Thoracic aorta (tissue), 2 donors: Measurements from ENCODE around the gene ACAP2. TPM values are rescaled to one million over a fixed set of nuclear protein-coding genes. Genes with fewer than 3 reads are reported as not detected.
"Not testable (repeated sequence)": the region's sequence is repeated elsewhere in the genome, so short reads cannot be mapped to it uniquely, and the experiment has no call there.

Experiments used
- ATAC-seq: fragments of 150-250 bp; one replicate; pipeline ENCODE4 v1.8.0; 2017; ENCODE audit warnings: low read depth; ENCODE audit not compliant: insufficient number of reproducible peaks, low FRiP score
- DNase-seq: peaks from one replicate; pipeline ENCODE4 v3.0.0-alpha.2; 2020; ENCODE audit warnings: low spot score
- H3K27ac ChIP-seq, 2 donors: fragments of 200-600 bp; sonication (generic); 1 replicate in 1 of 2; 2 replicates in 1 of 2; pipeline ENCODE4 v1.5.1; 2016; ENCODE audit warnings: mild to moderate bottlenecking in 2 of 2, moderate library complexity in 2 of 2
- H3K27me3 ChIP-seq: fragments of 200-600 bp; sonication (generic); replicated peaks from 2 replicates; pipeline ENCODE4 v1.6.0; 2016; ENCODE audit warnings: mild to moderate bottlenecking; ENCODE audit not compliant: insufficient read depth
- H3K36me3 ChIP-seq: fragments of 200-600 bp; sonication (generic); one replicate; pipeline ENCODE4 v1.5.1; 2016
- H3K4me1 ChIP-seq, 2 donors: fragments of 200-600 bp; sonication (generic); 1 replicate in 1 of 2; 2 replicates in 1 of 2; pipeline versions ENCODE4 v1.5.1 to v1.6.0; 2016; ENCODE audit warnings: low read depth in 2 of 2, mild to moderate bottlenecking in 1 of 2; ENCODE audit not compliant: control insufficient read depth in 1 of 2
- H3K4me3 ChIP-seq: fragments of 200-600 bp; sonication (generic); 2 replicates; pipeline ENCODE4 v1.5.1; 2016; ENCODE audit warnings: mild to moderate bottlenecking
- H3K9me3 ChIP-seq: fragments of 200-600 bp; sonication (generic); 2 replicates; pipeline ENCODE4 v1.5.1; 2016
- total RNA-seq, 2 donors: library from RNA; depleted of rRNA; stranded (reverse); fragments of >200 nt; gene quantifications; one replicate each; pipeline versions ENCODE4 v1.1.0 to v1.2.3, GENCODE V29; 2016
- TF ChIP-seq, protein P1 (sequence below): fragments of 200-600 bp; sonication (generic); IDR thresholded peaks from one replicate; pipeline ENCODE4 v1.5.1; 2019; ENCODE audit warnings: antibody characterized with exemption

Gene ACAP2
- total RNA-seq, 2 donors from 2014 or later = 32.2 to 56.7 TPM

DNA sequence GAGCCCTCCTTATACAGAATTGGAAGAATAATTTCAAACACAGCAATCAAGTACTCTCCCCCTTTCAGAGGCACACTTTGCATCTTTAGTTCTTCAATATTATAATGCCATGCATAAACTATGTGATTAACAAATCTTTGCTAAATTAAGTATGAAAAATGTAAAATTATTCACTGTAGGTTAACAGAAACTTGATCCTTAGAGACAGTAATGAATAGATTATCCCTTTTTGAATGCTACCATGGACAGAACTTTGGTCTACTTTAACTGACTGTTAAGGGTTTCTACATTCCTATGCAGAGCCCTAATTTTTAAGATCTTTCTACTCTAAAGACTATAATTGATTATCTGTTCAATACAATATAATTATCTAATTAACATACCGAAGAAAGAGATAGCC, 146.2 kb downstream of the ACAP2 start:
- TF ChIP-seq, protein P1, sequence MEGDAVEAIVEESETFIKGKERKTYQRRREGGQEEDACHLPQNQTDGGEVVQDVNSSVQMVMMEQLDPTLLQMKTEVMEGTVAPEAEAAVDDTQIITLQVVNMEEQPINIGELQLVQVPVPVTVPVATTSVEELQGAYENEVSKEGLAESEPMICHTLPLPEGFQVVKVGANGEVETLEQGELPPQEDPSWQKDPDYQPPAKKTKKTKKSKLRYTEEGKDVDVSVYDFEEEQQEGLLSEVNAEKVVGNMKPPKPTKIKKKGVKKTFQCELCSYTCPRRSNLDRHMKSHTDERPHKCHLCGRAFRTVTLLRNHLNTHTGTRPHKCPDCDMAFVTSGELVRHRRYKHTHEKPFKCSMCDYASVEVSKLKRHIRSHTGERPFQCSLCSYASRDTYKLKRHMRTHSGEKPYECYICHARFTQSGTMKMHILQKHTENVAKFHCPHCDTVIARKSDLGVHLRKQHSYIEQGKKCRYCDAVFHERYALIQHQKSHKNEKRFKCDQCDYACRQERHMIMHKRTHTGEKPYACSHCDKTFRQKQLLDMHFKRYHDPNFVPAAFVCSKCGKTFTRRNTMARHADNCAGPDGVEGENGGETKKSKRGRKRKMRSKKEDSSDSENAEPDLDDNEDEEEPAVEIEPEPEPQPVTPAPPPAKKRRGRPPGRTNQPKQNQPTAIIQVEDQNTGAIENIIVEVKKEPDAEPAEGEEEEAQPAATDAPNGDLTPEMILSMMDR = no peak
- DNase-seq = no peak
- no peak for ATAC-seq
- Histone ChIP-seq H3K36me3 (peaks cover 32% of the 10 kb centered on the region), H3K27me3 (no peaks in the 10 kb centered on the region), H3K4me3 (no peak overlapping the region), H3K27ac (no peak overlapping the region), H3K9me3 (no peaks in the 10 kb centered on the region), H3K4me1 (no peaks in the 10 kb centered on the region)

DNA sequence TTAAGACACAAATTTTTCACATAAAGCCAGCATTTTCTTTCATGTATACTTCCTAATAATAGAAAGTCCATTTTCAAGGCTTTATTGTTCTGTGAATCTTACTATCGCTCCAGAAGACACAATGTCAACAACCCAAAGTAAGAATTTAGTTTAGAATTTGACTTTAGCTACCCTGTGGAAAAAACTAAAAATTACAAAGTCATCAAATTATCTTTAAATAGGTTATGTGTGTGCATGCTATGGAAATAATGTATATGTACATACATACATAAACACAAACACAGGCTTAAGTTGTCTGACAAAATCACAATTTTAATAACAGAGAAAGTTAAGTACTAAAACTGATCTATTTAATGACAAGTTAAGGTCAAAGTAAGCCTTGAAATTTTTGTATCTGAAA, 151.7 kb downstream of the ACAP2 start:
- no peak for ATAC-seq
- TF ChIP-seq, protein P1 = no peak
- H3K36me3 ChIP-seq = peaks cover 32% of the 10 kb centered on the region

DNA sequence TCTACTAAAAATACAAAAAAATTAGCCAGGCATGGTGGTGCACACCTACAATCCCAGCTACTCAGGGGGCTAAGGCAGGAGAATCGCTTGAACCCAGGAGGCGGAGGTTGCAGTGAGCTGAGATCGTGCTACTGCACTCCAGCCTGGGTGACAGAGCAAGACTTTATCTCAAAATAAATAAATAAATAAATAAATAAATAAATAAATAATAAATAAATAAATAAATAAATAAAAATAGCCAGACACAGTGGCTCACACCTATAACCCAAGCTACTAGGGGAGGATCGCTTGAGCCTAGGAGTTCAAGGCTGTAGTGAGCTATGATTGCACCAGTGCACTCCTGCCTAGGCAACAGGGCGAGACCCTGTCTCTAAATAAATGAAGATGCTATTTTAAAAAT, 152.2 kb downstream of the ACAP2 start:
- DNase-seq, ATAC-seq: not testable (repeated sequence)
- peaks cover 32% of the 10 kb centered on the region for H3K36me3 ChIP-seq

More for the DNA sequence above, 151.7 kb downstream of the ACAP2 start:
- Histone ChIP-seq H3K27me3 (no peaks in the 10 kb centered on the region), H3K9me3 (no peaks in the 10 kb centered on the region), H3K27ac (no peak overlapping the region), H3K4me3 (no peak overlapping the region), H3K4me1 (no peaks in the 10 kb centered on the region)
- DNase-seq = no peak

DNA sequence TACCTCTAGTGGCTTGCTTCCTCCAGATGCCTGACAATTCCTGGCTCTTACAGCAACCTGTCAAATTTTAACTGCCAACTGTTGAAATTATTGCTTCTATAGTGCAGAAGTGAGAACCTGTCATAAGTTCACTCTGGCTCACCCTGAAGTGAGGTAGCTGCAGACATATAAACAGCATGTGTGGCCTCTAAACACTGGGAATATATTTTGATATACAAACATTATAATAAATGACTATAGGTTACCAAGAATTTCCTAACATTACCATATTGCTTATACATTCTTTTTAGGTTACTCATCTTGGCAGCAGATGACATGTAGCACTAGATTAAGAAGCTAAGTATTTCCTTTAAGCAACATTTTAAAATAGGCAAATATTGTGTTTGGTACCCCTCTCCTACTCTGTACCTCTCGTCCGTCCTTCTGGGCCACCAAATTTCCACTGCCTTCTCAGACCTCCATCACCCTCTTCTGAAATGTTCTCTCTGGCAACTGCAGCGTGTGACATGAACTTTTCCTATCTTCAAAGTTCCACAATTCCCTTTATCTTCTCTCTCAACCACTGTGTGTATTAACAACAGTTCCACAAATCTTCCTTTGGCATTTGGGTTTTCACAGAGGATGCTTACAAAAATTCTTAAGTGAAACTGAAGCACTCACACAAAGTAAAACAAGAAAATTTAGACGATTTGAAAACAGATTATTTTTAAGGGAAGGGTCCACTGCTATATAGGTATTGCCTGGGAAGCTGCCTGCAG, 156.5 kb downstream of the ACAP2 start:
- no peaks in the 10 kb centered on the region for H3K27me3 ChIP-seq
- H3K27ac ChIP-seq = no peak overlapping the region
- TF ChIP-seq, protein P1 = no peak
- H3K36me3 ChIP-seq = peaks cover 18% of the 10 kb centered on the region
- DNase-seq (no peak), ATAC-seq (no peak)
- H3K4me3 ChIP-seq = no peak overlapping the region
- H3K9me3 ChIP-seq = no peaks in the 10 kb centered on the region
- no peaks in the 10 kb centered on the region for H3K4me1 ChIP-seq

More for the DNA sequence above, 152.2 kb downstream of the ACAP2 start:
- not testable (repeated sequence) for H3K4me1 ChIP-seq, H3K4me3 ChIP-seq, H3K9me3 ChIP-seq, H3K27ac ChIP-seq, H3K27me3 ChIP-seq

DNA sequence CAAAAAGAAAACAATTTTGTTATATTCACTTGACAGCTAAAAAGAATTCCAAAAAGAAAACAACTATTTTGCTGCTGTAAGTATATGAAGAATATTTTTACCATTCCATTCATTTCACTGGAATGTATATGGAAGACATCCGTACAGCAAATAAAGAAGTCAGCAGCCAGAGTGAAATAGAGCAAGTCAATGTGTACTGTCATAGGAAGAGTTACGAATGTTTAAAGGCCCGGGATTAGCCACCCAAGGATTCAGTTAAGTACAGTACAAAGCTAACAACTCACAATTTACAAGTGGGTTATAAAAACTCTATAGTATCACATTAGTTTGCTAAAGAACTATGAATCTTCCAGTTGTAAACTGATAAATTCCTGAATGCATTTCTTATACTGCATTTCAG, 157.4 kb downstream of the ACAP2 start:
- DNase-seq (no peak), ATAC-seq (no peak)
- no peak overlapping the region for H3K27ac ChIP-seq
- H3K4me1 ChIP-seq = no peaks in the 10 kb centered on the region
- no peak overlapping the region for H3K4me3 ChIP-seq
- H3K9me3 ChIP-seq = no peaks in the 10 kb centered on the region
- TF ChIP-seq, protein P1 = no peak
- H3K27me3 ChIP-seq = no peaks in the 10 kb centered on the region
- peaks cover 17% of the 10 kb centered on the region for H3K36me3 ChIP-seq

DNA sequence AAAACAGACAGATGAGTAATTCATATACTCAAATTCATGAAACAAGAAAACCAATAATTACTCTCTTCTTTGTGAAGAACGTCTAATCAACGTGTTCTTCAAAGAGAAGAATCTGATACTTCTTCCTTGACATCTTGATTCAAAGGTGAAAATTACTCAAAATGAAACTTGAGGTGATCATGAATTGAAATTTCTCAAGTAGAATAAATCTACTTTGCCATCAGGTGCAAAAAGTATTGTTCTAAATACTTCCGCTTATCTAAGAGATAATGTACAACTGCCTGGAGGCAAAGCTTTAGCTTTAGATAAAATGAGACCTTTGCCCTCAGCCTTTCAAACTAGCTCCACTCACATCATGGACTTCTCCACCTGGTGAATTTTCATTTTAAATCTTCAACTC, 158.0 kb downstream of the ACAP2 start:
- TF ChIP-seq, protein P1 = no peak
- Histone ChIP-seq H3K36me3 (peaks cover 12% of the 10 kb centered on the region), H3K4me3 (no peak overlapping the region)

More for the DNA sequence above, 158.0 kb downstream of the ACAP2 start:
- H3K27ac ChIP-seq = no peak overlapping the region
- ATAC-seq (no peak), DNase-seq (no peak)
- H3K9me3 ChIP-seq = no peaks in the 10 kb centered on the region
- no peaks in the 10 kb centered on the region for H3K27me3 ChIP-seq
- no peaks in the 10 kb centered on the region for H3K4me1 ChIP-seq
